GM18502 (cell line): ENCODE results near the gene TENT5D.
"Not testable (repeated sequence)": the region's sequence is repeated elsewhere in the genome, so short reads cannot be mapped to it uniquely, and the experiment has no call there.

Experiments
- ATAC-seq: cut with Tn5 transposase; IDR thresholded peaks from one replicate; pipeline ENCODE4 v1.9.1; 2021; ENCODE audit warnings: mild to moderate bottlenecking; ENCODE audit not compliant: unreplicated experiment, poor library complexity

Gene TENT5D

GRCh38 chrX:80420147-80420546 is at the start of gene TENT5D:
TSS of gene TENT5D (plus strand) at chrX:80420447. CDS start at chrX:80442540, 22,093 bp downstream.
- ATAC-seq = no peak

- not testable (repeated sequence) for ATAC-seq
Measured at GRCh38 chrX:80385651-80386050, 34.6 kb upstream of the TENT5D start.

- no peak for ATAC-seq
Measured at GRCh38 chrX:80388206-80388605, 32.0 kb upstream of the TENT5D start.

- no peak for ATAC-seq
Measured at GRCh38 chrX:80412042-80412441, 8.2 kb upstream of the TENT5D start.

- ATAC-seq = no peak
Measured at GRCh38 chrX:80423000-80423399, 2.8 kb downstream of the TENT5D start.

- ATAC-seq = no peak
Measured at GRCh38 chrX:80423744-80424143, 3.5 kb downstream of the TENT5D start.

- ATAC-seq = no peak
Measured at GRCh38 chrX:80430826-80431504, 10.7 kb downstream of the TENT5D start.

- no peak for ATAC-seq
Measured at GRCh38 chrX:80431505-80431832, 11.2 kb downstream of the TENT5D start.

- ATAC-seq = no peak
Measured at GRCh38 chrX:80432441-80432840, 12.2 kb downstream of the TENT5D start.

GRCh38 chrX:80432863-80433262 is 12.6 kb downstream of the TENT5D start:
- ATAC-seq = no peak

GRCh38 chrX:80468166-80468565 is 47.9 kb downstream of the TENT5D start:
- ATAC-seq = not testable (repeated sequence)

- ATAC-seq = no peak
Measured at GRCh38 chrX:80471582-80471981, 51.3 kb downstream of the TENT5D start.

- ATAC-seq = no peak
Measured at GRCh38 chrX:80485543-80485942, 65.3 kb downstream of the TENT5D start.

GRCh38 chrX:80486299-80486698 is 66.1 kb downstream of the TENT5D start:
- ATAC-seq = no peak

- no peak for ATAC-seq
Measured at GRCh38 chrX:80489166-80489565, 68.9 kb downstream of the TENT5D start.
